ENCODE results near the gene SPINDOC. TPM values are rescaled to one million over a fixed set of nuclear protein-coding genes. Genes with fewer than 3 reads are reported as not detected.
A peak's percentile ranks its signal among the peaks of the same experiment; 100 is the strongest.
"Not testable (repeated sequence)": the region's sequence is repeated elsewhere in the genome, so short reads cannot be mapped to it uniquely, and the experiment has no call there.

SPINDOC gene, protein sequence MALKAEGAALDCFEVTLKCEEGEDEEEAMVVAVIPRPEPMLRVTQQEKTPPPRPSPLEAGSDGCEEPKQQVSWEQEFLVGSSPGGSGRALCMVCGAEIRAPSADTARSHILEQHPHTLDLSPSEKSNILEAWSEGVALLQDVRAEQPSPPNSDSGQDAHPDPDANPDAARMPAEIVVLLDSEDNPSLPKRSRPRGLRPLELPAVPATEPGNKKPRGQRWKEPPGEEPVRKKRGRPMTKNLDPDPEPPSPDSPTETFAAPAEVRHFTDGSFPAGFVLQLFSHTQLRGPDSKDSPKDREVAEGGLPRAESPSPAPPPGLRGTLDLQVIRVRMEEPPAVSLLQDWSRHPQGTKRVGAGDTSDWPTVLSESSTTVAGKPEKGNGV
- 15.3 and 28.2 TPM in 2 replicates for total RNA-seq (2014; rRNA removed; shearing (Covaris generic))

DNA sequence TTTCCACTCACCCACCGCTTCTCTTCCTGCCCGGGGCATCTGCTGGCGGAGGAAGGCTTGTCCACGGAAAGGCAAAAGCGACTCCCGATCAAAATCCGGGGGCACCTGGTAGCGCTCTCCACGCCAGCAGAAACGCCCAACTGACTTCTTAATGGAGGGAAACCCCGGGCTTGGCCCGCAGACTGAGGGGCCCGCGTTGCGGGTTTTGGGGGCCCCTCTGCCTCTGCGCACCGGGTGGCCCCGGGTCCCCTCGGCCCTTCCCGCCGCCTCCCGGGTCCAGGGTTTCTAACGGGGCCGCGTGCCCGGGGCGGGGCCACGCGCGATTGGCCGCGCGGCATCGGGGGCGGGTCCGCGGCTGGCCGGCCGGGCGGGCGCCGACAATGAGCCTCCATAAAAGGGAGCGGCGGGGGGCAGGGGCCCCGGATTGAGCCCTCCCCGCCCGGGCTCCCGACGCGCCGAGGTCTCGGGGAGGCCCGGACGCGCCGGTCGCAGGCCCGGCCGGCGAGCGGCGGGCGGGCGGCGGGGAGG lies at the start of gene SPINDOC:
TSS of gene SPINDOC (plus strand) at position 422 of the 528 bp plus-strand sequence. CDS start 231 bp downstream, outside the sequence.
- peak; percentile 73 for DNase-seq (ENCODE audit: low read depth)

DNA sequence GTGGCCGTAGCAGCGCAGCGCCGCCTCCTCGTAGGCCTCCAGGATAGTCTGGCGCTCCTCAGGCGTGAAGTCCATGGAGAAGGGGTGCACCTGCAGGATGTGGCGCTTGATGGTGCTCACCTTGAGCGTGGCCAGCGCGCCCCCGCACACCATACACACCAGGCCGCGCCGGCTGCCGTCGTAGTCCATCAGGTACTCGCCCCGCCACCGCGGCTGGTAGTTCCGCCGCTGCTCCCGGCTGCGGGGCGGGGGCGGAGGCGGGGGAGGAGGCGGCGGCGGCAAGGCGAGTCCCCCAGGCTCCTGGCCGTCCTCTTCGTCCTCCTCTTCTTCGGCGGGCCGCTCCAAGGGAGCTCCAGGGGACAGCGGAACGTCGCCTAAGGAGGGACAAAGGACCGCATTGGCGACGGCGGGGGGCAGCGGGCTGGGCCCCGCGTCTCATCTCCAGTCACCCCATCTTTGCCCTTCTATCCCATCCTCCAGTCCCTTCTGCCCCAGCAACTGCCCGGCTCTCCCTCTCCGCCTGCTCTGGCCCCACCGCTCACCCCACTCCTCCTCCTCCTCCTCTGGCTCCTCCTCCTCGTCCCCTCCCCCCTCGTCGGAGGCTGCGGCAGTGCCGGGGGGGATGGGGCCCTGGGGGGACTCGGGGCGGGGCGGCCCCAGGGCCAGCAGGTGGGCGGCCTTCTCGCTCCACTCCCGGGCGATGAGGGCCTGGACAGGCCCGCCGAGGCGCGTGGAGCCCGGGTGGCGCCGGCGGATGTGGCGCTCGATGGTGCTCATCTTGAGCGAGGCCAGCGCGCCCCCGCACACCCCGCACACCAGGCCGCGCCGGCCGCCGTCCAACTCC lies 49.5 kb upstream of the SPINDOC start:
- no peak for DNase-seq (ENCODE audit: low read depth)

DNA sequence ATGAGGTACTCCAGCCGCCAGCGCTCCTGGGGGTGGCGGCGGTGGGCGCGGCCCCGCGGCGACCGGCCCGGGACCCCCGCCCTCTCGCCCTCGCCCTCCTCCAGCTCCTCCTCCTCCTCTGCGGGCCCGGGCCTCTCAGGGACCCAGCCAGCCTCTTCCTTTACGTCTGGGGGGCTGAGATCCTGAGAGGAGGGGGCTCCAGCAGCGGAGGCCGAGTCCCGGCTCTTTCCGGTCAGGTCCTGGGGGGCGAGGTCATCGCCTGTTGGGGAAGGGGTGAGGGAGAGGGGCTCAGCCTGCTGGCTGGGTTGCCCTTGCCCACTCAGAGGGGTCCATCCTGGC lies 48.9 kb upstream of the SPINDOC start:
- no peak for DNase-seq (ENCODE audit: low read depth)

DNA sequence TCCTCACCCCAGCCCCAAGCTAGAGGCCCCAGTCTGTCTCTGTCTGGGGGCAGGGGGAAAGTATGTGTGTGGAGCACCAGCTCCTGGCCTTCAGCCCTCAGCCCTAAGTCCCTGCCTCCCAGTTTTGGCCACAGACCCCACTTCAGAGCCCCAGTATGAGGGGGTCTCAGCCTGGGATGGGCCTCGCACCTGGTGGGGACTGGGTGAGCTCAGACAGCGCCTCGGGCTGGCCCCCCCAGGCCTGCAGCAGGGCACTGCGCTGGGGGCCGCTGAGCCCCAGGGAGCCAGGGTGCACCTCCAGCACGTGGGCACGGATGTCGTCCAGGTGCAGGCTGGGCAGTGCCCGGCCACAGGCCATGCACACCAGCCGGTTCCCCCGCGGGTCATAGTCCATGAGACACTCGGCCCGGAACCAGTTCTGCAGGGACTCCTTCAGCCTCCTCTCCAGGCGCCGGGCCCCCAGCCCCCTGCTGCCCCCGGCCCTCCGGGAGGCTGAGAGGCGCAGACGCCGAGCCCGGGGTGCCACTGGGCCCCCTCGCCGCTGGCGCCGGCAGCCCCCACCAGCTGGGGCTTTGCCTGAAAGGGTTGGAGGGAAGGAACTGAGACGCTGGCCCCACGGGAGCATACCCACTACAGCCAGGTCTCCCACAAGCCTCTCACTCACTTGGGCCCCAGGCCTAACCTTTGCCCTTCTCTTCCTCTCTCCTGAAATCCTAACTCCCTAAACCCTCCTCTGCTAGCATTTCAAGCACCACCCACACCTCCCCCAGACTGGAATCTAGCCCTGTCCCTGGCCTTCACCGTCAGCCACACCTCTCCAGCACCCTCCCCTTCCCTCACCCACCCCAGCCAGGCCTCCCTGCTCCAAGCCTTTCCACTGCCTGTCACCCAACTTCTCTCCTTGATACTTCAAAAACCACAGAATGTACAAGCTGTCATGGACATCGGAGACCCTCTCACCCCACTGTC lies 48.3 kb upstream of the SPINDOC start:
- DNase-seq (ENCODE audit: low read depth) = no peak

DNA sequence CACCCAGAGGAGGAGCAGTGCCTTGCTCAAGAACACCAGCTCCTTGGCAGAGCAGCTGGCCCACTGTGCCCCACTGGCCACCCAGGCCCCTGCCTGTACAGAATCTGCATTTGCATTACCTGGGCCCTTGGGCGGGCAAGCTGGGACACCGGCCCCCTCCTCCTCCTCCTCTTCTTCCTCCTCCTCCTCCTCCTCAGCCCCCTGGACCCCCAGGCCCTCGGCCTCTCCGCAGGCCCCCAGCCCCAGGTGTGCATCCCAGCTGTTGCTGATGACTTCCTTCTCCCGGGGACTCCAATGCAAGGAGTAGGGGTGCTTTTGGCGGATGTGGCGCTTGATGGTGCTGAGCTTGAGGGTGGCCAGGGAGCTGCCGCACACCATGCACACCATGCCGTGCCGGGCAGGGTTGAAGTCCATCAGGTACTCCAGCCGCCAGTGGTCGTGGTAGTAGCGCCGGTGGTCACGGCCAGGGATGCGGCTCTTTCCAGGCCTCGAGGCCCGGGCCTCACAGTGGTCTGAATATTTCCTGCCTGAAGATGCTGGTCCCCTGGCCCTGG lies 47.5 kb upstream of the SPINDOC start:
- no peak for DNase-seq (ENCODE audit: low read depth)

DNA sequence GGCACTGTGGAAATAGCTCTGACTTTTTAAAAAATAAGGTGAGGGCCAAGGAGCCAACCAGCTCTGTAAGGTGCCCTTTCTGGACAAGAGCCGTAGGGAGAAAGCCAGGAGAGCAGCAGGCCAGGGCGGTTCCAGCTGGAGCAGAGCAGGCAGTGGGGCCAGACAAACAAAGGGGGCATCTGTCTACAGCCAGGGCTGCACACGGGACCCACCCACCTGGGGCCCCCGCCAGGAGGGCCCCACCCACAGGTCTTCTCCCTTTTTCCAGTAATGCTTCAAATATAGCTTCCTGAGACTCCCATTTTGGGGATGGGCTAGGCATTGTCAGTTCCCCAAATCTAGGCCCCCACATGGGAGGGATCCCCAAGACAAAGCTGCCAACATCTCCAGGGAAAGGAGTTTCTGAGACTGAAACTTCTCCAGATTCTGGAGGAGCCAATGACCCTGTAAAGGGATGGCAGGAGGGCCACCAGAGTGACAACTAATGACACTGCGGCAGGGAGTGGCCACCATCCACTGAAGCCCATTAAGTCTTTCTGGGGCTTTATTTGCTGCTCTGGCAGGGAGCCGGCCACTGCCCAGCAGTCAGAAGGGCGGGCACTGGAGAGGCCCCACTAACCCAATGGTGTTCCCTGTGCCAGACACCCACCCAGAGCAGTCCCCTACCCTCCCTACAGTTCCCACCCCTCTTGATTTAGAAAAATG lies 46.6 kb upstream of the SPINDOC start:
- no peak for DNase-seq (ENCODE audit: low read depth)

DNA sequence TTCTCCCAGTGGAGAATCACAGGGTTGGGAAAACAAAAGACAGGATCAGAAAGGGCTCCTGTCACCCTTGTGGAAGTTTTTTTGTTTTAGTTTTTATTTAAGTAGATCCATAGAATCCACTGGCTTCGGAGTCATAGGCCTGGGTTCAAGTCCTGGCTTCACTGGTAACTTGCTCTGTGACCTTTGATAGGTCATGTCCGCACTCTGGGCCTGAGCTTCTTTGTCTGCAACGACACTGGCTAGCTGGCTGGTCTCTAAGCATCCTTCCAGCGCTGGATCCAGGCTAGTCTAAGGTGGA lies 46.0 kb upstream of the SPINDOC start:
- DNase-seq (ENCODE audit: low read depth) = no peak

DNA sequence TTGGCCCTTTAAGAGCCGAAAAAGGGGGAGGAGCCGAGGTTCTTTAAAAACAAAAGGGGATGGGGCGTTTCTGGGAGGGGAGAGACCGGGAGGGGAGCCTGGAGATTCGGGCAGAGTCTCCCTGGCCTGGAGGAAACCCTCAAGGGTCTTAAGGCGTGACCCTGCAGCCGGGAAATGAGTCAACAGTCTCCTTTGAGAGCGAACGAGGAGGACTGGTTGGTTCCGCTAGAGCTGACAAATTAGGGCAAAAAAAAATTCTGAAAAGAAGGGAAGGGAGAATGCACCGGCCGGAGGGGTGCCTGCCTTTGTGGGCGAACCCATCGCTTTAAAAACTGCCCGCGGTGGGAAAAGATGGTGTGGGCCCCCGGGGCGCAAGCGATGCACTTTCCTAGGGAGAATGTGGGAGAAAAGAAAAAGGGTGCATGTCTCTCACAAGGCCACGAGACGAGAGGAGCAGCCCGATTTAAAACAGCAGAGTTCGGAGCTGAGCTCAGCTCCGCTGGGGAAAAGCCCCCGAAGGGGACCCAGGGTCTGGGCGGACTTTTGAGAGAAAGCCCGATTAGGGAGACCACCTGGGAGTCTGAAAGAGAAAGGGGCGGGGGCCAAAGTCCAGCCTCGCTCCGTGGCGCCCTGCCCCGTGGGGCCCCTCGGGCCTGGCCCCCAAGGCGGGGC lies 45.6 kb upstream of the SPINDOC start:
- peak; percentile 80 for DNase-seq (ENCODE audit: low read depth)

DNA sequence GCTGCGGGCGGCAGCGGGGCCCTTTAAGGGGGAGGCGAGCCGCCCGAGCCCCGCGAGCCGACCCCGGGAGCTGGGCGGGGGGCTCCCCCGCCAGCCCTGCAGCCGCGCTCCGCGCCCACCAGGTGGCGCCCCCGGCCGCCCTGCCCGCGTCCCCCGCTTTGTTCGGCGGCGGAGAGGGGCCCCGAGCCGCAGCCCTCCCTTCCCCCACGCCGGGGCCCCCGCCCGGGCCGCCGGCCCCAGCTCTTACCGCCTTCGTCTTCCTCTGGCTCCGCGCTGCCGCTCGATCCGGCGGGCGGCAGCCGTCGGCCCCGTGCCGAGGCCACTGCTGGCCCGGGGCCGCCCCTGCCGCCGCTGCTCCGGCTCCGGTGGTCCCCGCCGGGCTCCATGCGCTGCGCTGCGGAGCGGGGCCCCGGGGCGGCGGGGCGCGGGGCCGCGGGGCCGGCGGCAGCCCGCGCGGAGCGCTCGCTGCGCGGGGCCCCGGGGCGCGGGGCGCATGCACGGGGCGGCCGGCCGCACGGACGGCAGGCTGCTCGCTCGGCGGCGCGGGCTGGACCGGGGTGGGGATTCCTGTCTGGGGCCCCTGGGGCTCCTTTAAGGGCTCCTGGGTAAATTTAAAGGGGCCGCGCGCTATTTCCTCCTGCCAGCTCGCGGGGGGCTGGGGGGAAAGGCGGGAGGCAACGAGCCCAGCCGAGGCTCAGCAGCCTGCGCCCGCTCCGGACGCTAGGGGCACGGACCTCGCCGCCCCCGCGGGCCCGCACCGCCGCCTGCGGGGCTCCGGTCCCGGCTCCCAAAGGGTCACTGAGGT lies 44.8 kb upstream of the SPINDOC start, which contains the start of gene ZFTA:
TSS of gene ZFTA (minus strand) at position 539 of the 805 bp plus-strand sequence. CDS start at position 386, 153 bp downstream.
- peak; percentile 63 for DNase-seq (ENCODE audit: low read depth)

DNA sequence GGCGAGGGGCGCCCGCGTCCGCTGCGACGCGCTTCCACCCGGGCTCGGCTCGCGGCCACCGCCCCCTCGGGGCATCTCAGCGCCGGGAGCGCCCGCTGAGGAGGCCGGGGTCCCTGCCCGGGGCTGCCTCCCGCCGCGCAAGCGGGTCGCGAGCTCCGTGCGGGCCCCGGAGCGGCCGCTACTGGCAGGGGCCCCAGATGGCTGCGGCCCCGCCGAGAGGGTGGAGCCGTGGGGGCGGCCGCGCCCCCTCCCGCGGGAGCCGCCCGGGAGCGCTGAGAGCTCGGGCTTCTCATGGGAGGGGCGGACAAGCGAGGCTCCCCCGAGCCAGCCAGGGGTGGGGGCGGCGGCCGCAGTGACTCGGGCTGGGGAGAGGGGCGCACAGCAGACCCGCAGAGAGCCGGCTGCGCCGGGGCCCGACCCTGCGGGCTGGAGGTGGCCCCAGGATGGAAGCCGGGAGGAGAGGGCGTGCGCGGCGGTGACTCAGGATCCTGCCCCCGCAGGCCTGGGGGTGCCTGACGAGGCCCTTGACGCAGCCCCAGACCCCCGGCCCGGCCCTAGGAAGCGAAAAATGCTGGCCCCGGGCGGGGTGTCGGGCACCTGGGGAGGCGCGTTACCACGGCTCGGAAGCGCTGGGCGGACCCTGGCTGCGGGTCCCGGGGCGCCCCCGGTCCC lies 44.1 kb upstream of the SPINDOC start:
- peak; percentile 33 for DNase-seq (ENCODE audit: low read depth)

DNA sequence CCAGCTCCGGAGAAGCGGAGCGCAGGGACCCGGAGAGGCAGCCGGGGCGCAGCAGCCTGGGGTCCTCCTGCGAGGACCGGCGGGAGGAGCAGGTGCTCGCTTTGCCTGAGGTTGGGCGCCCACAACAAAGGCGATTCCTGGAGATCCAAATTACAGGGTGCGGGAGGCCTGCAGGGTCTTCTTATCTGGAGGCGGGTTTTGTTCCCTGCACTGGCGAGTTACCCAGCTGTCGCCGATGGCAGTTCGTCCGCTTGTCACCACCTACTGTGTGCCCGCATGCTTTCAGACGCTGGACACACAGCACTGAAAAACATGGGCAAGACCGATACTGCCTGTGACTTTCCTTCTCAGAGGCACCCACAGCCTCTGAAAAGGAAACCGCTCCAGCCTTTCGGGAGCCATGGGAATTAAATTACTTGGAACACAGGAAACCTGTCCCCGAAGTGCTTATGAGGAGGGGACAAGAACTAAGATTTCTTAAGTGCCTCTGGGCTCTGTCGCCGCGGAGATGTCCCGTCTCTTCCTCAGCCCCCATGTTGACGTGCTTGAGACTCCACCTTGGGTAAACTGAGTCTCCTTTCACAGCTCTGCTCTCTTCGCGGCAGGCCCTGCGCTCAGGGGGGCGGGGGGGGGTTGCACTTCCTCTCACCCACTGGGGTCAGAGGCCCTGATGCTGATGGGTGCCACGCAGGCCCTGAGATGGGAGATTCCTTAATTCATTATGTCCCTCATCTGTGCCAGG lies 43.4 kb upstream of the SPINDOC start:
- DNase-seq (ENCODE audit: low read depth) = peak; percentile 25

DNA sequence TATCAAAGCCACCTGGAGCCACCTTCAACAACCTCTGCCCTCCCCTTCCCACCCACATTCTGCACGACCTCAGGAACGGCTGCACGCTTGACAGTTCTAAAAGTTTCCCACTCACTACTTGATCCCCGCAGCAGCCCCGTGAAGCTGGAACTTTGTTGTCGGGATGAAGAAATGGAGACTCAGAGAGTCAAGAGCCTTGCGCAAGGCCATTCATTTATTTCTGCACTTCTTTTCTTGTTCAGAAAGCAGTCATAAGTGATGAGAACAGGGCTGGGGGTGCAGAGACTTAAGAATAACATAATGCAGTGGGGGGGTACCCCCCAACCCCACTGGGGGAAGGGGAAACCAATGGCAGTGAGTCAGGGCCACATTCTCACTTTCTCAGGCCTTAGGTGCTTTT lies 42.5 kb upstream of the SPINDOC start:
- no peak for DNase-seq (ENCODE audit: low read depth)

DNA sequence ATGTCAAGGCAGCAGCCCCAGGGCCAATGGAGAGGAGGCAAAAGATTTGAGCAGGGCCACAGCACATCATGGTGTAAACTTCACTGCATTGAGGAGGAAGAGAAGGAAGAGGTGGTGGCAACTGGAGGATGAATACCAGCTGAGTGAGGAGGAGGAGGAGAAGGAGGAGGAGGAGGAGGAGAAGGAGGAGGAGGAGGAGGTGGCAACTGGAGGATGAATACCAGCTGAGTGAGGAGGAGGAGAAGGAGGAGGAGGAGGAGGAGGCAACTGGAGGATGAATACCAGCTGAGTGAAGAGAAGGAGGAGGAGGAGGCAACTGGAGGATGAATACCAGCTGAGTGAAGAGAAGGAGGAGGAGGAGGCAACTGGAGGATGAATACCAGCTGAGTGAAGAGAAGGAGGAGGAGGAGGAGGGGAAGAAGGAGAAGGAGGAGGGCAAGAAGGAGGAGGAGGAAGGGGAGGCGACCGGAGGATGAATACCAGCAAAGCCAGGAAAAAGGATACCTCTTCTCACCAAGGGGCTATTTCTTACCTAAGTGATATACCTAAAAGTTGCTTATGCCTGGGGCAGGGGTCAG lies 41.4 kb upstream of the SPINDOC start:
- not testable (repeated sequence) for DNase-seq (ENCODE audit: low read depth)

DNA sequence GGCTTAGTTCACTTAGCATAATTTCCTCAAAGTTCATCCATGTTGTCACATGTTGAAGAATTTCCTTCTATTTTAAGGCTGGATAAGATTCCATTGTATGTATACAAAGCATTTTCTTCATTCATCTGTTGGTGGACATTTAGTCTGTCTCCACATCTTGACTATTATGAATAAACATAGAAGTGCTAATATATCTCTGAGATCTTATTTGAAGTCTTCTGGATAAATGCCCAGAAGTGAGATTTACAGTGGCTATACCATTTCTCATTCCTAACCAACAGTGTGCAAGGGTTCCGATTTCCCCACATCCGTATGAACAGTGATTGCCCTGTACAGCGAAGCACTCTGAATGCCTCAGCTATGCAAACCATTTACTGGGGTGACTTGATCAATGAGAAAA lies 38.1 kb upstream of the SPINDOC start:
- DNase-seq (ENCODE audit: low read depth) = no peak

DNA sequence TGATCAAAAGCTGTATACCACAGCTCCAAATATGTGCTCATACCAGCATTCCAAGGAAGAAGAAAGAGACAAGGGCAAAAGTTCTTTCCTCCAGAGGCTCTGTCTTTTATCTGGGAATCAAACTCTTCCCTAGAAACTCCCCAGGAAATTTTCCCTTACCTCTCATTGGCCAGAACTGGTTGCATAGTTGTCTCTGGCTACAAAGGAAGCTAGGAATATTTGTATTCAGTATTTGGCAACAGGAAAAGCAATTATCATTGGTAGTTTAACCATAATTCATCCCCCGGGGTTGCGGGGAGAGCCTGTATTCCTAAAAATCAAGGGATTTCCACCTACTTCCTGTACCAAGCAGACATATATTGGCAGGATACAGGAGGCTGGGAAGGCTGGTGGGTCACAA lies 34.2 kb upstream of the SPINDOC start:
- DNase-seq (ENCODE audit: low read depth) = no peak

DNA sequence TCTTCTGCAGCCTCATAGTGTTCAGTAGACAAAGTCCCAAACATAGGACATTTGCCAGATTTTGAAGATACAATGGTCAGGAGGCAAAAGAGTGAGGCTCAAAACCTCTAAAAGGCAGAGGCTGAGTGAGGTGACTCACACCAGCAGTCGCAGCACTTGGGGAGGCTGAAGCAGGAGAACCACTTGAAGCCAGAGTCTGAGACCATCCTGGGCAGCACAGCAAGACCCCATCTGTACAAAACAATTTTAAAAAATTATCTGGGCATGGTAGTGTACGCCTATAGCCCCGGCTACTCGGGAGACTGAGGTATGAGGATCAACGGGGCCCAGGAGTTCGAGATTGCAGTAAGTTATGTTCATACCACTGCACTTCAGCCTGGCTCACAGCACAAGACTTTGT lies 30.5 kb upstream of the SPINDOC start:
- DNase-seq (ENCODE audit: low read depth) = no peak

DNA sequence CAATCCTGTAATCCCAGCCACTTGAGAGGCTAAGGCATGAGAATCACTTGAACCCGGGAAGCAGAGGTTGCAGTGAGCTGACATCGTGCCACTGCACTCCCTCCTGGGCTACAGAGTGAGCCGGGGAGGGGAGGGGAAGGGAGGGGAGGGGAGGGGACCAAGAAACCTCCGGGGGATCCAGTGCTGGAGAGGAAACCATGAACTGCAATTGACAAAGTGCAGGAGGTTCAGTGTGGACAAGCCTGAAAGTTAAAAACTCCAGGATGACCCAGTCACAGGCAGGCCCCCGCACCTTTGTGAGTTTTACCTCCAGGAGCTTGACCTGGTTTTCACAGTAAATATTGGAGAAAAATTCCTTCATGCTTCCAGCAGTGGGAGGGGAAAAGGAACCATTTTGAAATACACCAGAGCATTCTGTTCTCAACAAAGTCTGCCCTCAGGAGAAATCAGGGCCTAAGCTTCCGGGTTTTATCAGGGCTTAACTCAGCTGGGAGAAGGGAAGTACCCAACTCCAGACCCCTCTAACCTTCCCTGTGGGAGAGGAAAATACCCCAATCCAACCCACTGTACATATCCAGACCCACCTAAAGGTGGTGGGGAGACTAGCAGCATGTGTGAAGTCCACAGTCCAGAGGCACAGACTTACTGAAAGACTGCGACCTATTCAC lies 29.2 kb upstream of the SPINDOC start:
- DNase-seq (ENCODE audit: low read depth) = no peak
